22Rv1 (cell line): Measurements from ENCODE around the gene FGF6.

ENCODE experiments used
- H3K27ac ChIP-seq: fragments of 450-650 bp; 2 replicates; pipeline ENCODE4 v1.5.1; 2017
- ZFX ChIP-seq: fragments of 450-650 bp; IDR thresholded peaks from 2 replicates; pipeline ENCODE4 v1.6.1; 2017; ENCODE audit warnings: antibody characterized with exemption, borderline replicate concordance
- TF ChIP-seq, protein P1 (sequence below): fragments of 450-650 bp; IDR thresholded peaks from 2 replicates; pipeline ENCODE4 v1.5.1; 2017; ENCODE audit warnings: mild to moderate bottlenecking

The FGF6 gene, protein sequence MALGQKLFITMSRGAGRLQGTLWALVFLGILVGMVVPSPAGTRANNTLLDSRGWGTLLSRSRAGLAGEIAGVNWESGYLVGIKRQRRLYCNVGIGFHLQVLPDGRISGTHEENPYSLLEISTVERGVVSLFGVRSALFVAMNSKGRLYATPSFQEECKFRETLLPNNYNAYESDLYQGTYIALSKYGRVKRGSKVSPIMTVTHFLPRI

DNA sequence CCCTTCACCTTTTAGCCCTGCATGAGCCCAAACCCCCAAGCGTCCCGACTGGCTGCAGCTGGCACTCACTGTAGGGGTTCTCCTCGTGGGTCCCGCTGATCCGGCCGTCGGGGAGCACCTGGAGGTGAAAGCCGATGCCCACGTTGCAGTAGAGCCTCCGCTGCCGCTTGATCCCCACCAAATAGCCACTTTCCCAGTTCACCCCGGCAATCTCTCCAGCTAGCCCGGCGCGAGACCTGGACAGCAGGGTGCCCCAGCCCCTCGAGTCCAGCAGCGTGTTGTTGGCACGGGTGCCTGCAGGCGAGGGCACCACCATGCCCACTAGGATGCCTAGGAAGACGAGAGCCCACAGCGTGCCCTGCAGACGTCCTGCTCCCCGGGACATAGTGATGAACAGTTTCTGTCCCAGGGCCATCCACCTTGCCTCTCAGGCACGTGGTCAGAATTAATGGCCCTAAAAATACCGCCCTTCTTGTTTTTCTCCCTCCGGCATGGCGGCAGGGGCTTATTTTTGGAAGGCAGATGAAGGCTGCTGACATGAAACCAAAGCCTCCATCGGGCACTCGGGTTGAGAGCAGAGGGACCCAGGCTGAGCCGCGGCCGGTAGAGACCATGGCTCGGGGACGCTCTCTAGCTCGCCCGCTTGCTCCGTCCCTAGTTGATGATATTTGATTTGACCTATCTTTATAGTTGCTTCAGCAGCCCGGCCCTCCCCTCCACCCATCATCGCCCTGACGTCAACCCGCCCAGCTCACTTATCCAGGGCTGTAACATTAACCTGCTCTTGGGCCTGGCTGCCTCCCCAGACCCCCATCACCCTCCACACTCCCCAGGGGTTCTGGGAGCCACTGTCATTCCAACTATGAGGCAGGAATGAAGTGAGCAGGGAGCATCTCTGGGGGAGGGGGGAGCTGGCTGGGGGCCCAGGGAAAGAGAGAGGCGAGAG is at the start of gene FGF6:
Gene FGF6 (minus strand): TSS at position 660 of the 946 bp plus-strand sequence. CDS start 245 bp downstream, at position 415.
- TF ChIP-seq ZFX: no peak
- TF ChIP-seq, protein P1, sequence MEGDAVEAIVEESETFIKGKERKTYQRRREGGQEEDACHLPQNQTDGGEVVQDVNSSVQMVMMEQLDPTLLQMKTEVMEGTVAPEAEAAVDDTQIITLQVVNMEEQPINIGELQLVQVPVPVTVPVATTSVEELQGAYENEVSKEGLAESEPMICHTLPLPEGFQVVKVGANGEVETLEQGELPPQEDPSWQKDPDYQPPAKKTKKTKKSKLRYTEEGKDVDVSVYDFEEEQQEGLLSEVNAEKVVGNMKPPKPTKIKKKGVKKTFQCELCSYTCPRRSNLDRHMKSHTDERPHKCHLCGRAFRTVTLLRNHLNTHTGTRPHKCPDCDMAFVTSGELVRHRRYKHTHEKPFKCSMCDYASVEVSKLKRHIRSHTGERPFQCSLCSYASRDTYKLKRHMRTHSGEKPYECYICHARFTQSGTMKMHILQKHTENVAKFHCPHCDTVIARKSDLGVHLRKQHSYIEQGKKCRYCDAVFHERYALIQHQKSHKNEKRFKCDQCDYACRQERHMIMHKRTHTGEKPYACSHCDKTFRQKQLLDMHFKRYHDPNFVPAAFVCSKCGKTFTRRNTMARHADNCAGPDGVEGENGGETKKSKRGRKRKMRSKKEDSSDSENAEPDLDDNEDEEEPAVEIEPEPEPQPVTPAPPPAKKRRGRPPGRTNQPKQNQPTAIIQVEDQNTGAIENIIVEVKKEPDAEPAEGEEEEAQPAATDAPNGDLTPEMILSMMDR: no peak
- no peak within 1 kb of the TSS for H3K27ac ChIP-seq

DNA sequence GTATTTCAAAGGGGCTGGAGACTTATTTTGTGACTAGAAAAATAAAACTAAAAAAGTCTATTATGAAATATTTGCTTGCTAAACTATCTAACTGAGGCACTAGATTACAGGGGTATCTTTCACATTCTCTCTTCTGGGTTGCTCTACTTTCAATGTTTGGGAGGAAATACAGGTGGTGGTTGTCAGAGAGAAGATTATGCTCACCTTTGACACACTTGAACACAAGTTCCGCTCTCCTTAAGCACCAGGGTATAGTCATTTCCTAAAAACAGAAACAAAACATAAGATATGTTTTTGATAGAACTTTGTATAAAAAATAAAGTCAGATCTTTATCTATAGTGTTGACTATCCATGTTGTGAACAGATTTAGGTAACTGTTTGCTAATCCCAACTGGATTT is 45.4 kb upstream of the FGF6 start:
- H3K27ac ChIP-seq: no peak overlapping the region
- TF ChIP-seq, protein P1: no peak
- no peak for TF ChIP-seq ZFX

DNA sequence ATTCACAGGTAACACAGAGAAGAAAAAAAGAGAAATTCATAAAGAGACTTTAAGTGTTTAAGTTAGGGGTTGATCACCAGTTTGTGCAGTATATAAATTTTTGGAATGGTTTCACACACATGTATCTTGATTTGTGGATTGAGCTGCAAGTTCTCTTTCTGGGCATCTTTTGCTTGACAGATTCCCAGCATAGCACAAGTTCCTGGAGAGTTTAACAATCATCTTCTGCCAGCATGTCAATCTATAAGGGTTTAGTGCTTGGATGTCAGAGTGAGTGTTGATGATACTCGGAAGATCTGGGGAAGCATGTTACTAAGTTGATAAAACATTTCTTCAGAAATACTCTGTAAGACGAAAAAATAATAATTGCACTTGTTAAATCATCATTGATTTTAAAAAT is 43.9 kb upstream of the FGF6 start:
- H3K27ac ChIP-seq: no peak overlapping the region
- TF ChIP-seq ZFX: no peak
- TF ChIP-seq, protein P1: no peak

DNA sequence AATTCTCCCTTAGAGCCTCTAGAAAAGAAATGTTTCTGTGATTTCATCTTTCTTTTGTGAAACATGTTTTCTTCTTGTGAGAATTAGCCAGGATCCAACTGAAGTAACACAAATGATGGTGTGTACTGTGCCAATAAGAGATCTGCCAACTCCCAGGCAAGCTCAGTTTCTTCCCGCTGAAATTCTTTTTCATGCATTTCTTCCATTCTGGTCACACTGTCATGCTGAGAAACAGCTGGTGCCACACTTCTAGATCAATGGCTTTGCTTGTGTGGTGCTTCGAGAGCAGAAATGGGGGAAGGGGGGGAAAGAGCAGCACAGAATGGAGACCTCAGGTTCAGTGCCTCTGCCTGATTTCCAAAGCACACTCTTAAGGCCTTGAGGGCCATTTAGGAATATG is 41.4 kb upstream of the FGF6 start:
- H3K27ac ChIP-seq: no peak overlapping the region
- TF ChIP-seq, protein P1: no peak
- TF ChIP-seq ZFX: no peak

DNA sequence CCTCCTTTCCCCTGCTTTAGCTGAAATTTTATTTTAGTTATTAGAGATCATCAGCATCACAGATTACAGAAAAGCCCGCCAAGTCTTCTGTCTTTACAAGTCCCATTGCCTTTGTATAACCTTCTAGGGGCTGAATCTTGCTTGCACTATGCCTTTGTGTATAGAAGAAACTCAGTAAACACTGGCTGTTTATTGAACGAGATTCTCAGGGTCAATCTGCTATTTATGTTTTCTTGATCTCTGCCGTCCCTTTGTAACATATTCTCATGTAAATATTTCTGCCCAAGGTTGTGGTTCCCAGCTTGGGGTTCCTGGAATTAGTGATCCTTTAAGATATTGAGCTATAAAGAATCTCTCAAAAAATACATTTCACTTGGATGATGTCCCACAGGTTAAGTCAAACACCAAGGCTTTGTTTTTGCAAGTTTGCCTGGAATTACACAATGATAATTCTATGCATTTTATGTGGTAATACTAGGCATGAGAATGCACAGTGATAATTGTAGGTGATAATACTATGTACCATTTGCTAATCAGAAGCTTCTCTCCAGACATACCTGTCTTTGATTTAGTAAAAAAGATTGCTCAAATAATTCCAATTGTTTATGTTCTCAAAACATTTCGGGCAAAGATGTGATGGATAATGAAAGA is 40.6 kb upstream of the FGF6 start:
- H3K27ac ChIP-seq: no peak overlapping the region
- TF ChIP-seq ZFX: no peak
- TF ChIP-seq, protein P1: no peak

DNA sequence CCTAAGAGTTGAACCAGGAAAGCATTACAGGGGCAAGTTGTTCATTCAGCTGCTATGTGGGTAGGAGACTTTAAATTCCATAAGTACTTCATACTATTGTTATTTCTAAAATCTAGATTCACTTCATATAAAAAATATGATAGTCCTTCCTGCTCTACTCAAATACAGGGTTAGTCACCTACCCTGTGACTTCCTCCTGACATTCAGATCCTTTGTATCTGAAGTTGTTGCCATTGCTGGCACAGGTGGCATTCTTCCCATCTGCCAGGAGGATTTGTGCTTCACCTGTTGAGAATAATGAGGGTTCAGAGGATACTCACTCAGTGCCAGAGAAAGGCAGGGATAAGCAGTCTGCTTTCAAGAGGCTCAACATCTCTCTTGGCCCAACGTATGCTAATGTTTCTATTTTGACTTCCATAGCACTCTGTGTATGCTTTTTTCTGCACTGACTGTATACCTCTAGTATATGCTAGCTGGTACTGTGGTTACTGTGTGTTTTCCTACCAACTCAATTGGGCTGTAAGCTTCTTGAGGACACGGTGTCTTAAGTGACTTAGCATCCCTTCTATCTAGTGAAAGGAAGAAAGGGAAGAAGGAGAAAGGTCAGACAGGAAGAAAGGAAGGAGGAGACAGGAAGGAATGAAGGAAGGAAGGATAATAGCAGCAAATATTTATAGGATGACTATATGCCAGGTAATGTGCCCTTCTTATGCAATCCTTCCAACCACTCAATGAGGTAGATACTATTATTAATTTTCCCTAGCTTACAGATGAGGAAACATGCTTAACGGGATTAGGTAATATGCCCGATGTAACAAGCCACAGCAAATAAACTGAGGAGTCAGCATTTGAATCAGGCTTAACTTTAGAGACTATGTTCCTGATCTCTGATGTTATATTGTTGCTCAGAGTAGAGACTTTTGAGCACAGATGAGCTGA is 38.5 kb upstream of the FGF6 start:
- no peak for TF ChIP-seq ZFX
- TF ChIP-seq, protein P1: no peak
- no peak overlapping the region for H3K27ac ChIP-seq
